RWPE2 (cell line): ENCODE results near the gene EPHA5.
"Not testable (repeated sequence)": the region's sequence is repeated elsewhere in the genome, so short reads cannot be mapped to it uniquely, and the experiment has no call there.

ENCODE experiments used
- ATAC-seq: fragments of 200-7000 bp; cut with Tn5 transposase; 3 replicates; pipeline ENCODE4 v1.9.1; 2021; ENCODE audit warnings: low read depth
- DNase-seq: peaks from one replicate; pipeline ENCODE4 v3.0.0-alpha.2; 2020; ENCODE audit warnings: low spot score
- H3K27ac ChIP-seq: fragments of 450-650 bp; 2 replicates; pipeline ENCODE4 v1.5.1; 2017; ENCODE audit warnings: mild to moderate bottlenecking; ENCODE audit not compliant: poor library complexity, severe bottlenecking
- H3K27me3 ChIP-seq: fragments of 250-450 bp; sonication (Bioruptor Pico); 2 replicates; pipeline ENCODE4 v1.5.1; 2021; ENCODE audit warnings: mild to moderate bottlenecking, moderate library complexity; ENCODE audit not compliant: insufficient read depth, poor library complexity, severe bottlenecking
- H3K36me3 ChIP-seq: fragments of 250-450 bp; sonication (Bioruptor Pico); 2 replicates; pipeline ENCODE4 v1.5.1; 2020; ENCODE audit warnings: low read depth, mild to moderate bottlenecking, moderate library complexity
- H3K4me1 ChIP-seq: fragments of 250-450 bp; sonication (Bioruptor Pico); 2 replicates; pipeline ENCODE4 v1.5.1; 2021; ENCODE audit warnings: mild to moderate bottlenecking, moderate library complexity; ENCODE audit not compliant: insufficient read depth, poor library complexity, severe bottlenecking
- H3K4me3 ChIP-seq: fragments of 250-450 bp; sonication (Bioruptor Pico); 2 replicates; pipeline ENCODE4 v1.5.1; 2021; ENCODE audit warnings: mild to moderate bottlenecking, moderate library complexity; ENCODE audit not compliant: severe bottlenecking
- H3K9me3 ChIP-seq: fragments of 250-450 bp; sonication (Bioruptor Pico); 2 replicates; pipeline ENCODE4 v1.5.1; 2021; ENCODE audit warnings: mild to moderate bottlenecking, moderate library complexity; ENCODE audit not compliant: severe bottlenecking
- TF ChIP-seq, protein P1 (sequence below): fragments of 450-650 bp; IDR thresholded peaks from one replicate; pipeline ENCODE4 v1.5.1; 2017; ENCODE audit warnings: mild to moderate bottlenecking, moderate library complexity; ENCODE audit not compliant: poor library complexity, severe bottlenecking

The EPHA5 gene

DNA sequence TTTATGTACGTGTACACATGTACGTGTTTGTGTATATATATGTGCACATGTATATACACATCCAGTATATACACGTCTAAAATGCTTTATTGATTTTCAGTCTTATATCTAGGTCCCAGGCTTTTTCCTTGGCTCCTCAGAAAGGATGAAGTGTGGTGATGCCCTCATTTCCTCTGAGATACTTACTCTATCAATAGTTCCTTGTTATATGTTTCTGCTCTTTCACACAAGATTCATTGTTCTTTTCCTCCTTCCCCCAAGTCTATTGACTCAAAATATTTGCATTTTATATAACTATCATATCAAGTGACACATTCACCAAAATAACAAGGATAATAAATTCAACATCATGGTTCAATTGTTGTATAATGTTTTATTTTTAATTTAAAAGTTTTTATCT lies 359.2 kb downstream of the EPHA5 start:
- H3K36me3 ChIP-seq = no peaks in the 10 kb centered on the region
- no peak overlapping the region for H3K4me3 ChIP-seq
- H3K9me3 ChIP-seq = no peaks in the 10 kb centered on the region
- TF ChIP-seq, protein P1, sequence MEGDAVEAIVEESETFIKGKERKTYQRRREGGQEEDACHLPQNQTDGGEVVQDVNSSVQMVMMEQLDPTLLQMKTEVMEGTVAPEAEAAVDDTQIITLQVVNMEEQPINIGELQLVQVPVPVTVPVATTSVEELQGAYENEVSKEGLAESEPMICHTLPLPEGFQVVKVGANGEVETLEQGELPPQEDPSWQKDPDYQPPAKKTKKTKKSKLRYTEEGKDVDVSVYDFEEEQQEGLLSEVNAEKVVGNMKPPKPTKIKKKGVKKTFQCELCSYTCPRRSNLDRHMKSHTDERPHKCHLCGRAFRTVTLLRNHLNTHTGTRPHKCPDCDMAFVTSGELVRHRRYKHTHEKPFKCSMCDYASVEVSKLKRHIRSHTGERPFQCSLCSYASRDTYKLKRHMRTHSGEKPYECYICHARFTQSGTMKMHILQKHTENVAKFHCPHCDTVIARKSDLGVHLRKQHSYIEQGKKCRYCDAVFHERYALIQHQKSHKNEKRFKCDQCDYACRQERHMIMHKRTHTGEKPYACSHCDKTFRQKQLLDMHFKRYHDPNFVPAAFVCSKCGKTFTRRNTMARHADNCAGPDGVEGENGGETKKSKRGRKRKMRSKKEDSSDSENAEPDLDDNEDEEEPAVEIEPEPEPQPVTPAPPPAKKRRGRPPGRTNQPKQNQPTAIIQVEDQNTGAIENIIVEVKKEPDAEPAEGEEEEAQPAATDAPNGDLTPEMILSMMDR = no peak
- H3K27ac ChIP-seq = no peak overlapping the region
- DNase-seq (no peak), ATAC-seq (no peak)
- no peaks in the 10 kb centered on the region for H3K27me3 ChIP-seq
- no peaks in the 10 kb centered on the region for H3K4me1 ChIP-seq

DNA sequence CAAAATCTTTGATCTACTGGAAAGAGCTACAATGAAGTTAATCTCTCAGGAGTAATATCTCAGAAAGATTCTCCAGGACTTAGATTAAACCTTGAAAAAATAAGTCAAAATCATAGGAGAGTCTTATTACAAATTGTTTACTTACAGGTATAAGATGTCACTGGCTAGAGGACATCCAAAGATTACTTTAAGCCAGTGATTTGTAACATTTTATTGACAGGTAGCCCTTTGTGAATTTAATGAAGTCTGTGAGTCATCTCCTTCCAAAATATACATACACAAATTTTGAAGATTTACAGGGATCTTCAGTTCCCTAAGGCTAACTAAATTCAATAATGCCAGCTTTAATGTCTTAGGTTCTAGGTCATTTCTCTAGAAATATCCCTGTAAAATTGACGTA lies 359.7 kb downstream of the EPHA5 start:
- Histone ChIP-seq H3K27ac (no peak overlapping the region), H3K4me3 (no peak overlapping the region), H3K4me1 (no peaks in the 10 kb centered on the region), H3K27me3 (no peaks in the 10 kb centered on the region), H3K9me3 (no peaks in the 10 kb centered on the region), H3K36me3 (no peaks in the 10 kb centered on the region)
- TF ChIP-seq, protein P1 = no peak
- DNase-seq (no peak), ATAC-seq (no peak)

DNA sequence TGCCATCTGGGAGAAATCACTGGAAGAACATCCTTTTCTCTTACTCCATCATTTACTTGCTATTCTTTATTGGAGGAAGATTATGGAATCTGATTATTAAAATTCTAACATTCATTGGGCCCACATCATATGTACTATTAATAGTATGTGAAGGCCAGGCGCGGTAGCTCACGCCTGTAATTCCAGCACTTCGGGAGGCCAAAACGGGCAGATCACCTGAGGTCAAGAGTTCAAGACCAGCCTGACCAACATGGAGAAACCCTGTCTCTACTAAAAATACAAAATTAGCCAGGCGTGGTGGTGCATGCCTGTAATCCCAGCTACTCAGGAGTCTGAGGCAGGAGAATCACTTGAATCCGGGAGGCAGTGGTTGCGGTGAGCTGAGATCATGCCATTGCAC lies 361.7 kb downstream of the EPHA5 start:
- H3K4me1 ChIP-seq, H3K27ac ChIP-seq, ATAC-seq, DNase-seq, H3K36me3 ChIP-seq, H3K27me3 ChIP-seq, H3K9me3 ChIP-seq, H3K4me3 ChIP-seq: not testable (repeated sequence)

DNA sequence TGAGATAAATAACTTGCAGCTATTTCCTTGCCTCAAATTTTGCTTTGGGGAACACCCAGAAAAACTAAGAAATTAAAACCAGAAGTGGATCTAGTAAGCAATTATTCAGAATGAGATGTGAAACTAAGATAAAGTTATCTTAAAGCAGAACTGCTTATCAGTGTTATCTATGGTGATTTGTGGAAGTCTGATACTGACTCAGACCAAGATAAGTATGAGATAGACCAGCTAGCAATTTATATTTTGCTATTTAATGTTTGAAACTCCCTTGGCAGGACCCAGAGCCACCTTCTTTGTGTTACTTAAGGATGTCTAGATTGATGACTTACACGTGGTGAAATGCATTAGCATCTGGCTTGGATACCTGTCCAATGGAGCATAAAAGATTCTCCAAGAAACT lies 368.1 kb downstream of the EPHA5 start:
- no peaks in the 10 kb centered on the region for H3K9me3 ChIP-seq
- no peaks in the 10 kb centered on the region for H3K27me3 ChIP-seq
- DNase-seq = no peak
- no peak overlapping the region for H3K27ac ChIP-seq
- TF ChIP-seq, protein P1 = no peak
- no peaks in the 10 kb centered on the region for H3K4me1 ChIP-seq
- no peak overlapping the region for H3K4me3 ChIP-seq
- no peak for ATAC-seq
- no peaks in the 10 kb centered on the region for H3K36me3 ChIP-seq

DNA sequence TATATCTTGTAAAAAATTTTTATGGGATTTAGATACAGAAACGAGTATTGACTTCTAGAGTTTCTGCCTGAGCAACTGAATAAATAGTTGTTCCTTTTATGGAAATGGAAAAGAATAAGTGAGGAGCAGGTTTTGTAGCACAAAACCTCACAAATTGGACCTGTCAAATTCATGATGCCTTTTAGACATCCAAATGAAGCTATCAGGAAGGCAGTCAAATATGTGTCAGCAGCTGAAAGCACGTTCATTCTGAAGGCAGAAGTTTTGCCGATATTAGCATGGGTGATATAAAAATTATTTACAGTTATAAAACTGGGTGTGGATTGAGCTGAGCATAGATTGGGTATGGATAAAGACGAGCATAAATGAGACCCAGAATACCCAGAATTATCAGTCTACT lies 374.0 kb downstream of the EPHA5 start:
- no peaks in the 10 kb centered on the region for H3K9me3 ChIP-seq
- no peak overlapping the region for H3K27ac ChIP-seq
- H3K4me3 ChIP-seq = no peak overlapping the region
- H3K27me3 ChIP-seq = no peaks in the 10 kb centered on the region
- ATAC-seq = no peak
- DNase-seq = no peak
- TF ChIP-seq, protein P1 = no peak
- H3K4me1 ChIP-seq = no peaks in the 10 kb centered on the region
- no peaks in the 10 kb centered on the region for H3K36me3 ChIP-seq
